ENCODE results near the gene GCK.

Gene GCK

GRCh38 chr7:44094883-44095592, 94.2 kb downstream of the GCK start:
- H3K27ac ChIP-seq = no peak overlapping the region; the same call in 1 of the 2 replicates
- no peak for TF ChIP-seq CTCF (conservative IDR thresholded peaks at IDR 0.05)

- H3K27ac ChIP-seq = no peak overlapping the region; the same call in 1 of the 2 replicates
- no peak for TF ChIP-seq CTCF (conservative IDR thresholded peaks at IDR 0.05)
Observed at GRCh38 chr7:44094365-44094764, 94.9 kb downstream of the GCK start.

Data from VCaP (cell line).